ENCODE data around the gene SEMA5A.

Gene SEMA5A

DNA sequence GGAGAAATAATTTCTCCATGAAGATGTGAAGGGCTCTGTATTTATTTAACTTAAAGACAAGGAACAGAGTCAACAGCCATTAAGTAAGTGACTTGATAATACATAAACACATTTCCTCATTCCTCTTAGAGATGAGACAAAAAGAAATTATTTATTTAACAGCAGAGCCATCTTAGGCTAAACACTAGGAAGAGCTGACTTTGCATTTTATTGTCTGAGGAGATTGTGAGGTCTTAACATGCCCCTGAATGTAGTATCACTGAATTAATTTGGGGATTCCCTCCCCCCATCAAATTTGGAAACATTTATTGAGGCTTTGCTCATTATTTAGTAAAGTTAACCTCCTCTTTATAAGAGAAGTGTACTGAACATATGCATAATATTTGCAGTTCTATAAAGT lies 49.0 kb upstream of the SEMA5A start:
- no peaks in the 10 kb centered on the region for H3K9me3 ChIP-seq (ENCODE audit: control insufficient read depth, insufficient read depth, low read depth, low read length)
- POLR2A ChIA-PET: no interaction called here
- no peaks in the 10 kb centered on the region for H3K36me3 ChIP-seq (ENCODE audit: control insufficient read depth in 2 of 2, insufficient read depth in 1 of 2, low read length in 2 of 2)
- CTCF ChIA-PET: no interaction called here
- H3K4me3 ChIP-seq (ENCODE audit: low read depth, low read length): no peak overlapping the region
- no peak overlapping the region for H3K27ac ChIP-seq (ENCODE audit: extremely low read depth, low read depth, low read length)
- no peaks in the 10 kb centered on the region for H3K4me1 ChIP-seq (ENCODE audit: control insufficient read depth, insufficient read depth, low read length)
- TF ChIP-seq ZNF658 (tag by site-specific recombination; IDR thresholded peaks at IDR 0.05): no peak
- TF ChIP-seq GLI4 (tag by site-specific recombination; IDR thresholded peaks at IDR 0.05): no peak
- TF ChIP-seq ZSCAN16 (tag by site-specific recombination; IDR thresholded peaks at IDR 0.05): no peak
- TF ChIP-seq, protein P1, sequence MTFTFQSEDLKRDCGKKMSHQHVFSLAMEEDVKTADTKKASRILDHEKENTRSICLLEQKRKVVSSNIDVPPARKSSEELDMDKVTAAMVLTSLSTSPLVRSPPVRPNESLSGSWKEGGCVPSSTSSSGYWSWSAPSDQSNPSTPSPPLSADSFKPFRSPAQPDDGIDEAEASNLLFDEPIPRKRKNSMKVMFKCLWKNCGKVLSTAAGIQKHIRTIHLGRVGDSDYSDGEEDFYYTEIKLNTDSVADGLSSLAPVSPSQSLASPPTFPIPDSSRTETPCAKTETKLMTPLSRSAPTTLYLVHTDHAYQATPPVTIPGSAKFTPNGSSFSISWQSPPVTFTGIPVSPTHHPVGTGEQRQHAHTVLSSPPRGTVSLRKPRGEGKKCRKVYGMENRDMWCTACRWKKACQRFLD (tag by site-specific recombination; IDR thresholded peaks at IDR 0.05): no peak
- no peak for TF ChIP-seq REPIN1 (tag by site-specific recombination; IDR thresholded peaks at IDR 0.05; ENCODE audit: low read depth)
- TF ChIP-seq ZNF266 (tag by site-specific recombination; IDR thresholded peaks at IDR 0.05; ENCODE audit: low read depth): no peak
- TF ChIP-seq KLF1 (tag by site-specific recombination; IDR thresholded peaks at IDR 0.05): no peak
- TF ChIP-seq ZNF221 (tag by site-specific recombination; IDR thresholded peaks at IDR 0.05; ENCODE audit: borderline replicate concordance): no peak
- no peak for TF ChIP-seq ZBTB1 (tag by site-specific recombination; IDR thresholded peaks at IDR 0.05)
- no peak for TF ChIP-seq ZNF114 (tag by site-specific recombination; IDR thresholded peaks at IDR 0.05)
- TF ChIP-seq ZNF776 (tag by site-specific recombination; IDR thresholded peaks at IDR 0.05; ENCODE audit: borderline replicate concordance): no peak
- TF ChIP-seq, protein P2, sequence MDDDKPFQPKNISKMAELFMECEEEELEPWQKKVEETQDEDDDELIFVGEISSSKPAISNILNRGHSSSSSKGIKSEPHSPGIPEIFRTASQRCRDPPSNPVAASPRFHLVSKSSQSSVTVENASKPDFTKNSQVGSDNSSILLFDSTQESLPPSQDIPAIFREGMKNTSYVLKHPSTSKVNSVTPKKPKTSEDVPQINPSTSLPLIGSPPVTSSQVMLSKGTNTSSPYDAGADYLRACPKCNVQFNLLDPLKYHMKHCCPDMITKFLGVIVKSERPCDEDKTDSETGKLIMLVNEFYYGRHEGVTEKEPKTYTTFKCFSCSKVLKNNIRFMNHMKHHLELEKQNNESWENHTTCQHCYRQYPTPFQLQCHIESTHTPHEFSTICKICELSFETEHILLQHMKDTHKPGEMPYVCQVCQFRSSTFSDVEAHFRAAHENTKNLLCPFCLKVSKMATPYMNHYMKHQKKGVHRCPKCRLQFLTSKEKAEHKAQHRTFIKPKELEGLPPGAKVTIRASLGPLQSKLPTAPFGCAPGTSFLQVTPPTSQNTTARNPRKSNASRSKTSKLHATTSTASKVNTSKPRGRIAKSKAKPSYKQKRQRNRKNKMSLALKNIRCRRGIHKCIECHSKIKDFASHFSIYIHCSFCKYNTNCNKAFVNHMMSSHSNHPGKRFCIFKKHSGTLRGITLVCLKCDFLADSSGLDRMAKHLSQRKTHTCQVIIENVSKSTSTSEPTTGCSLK (tag by site-specific recombination; IDR thresholded peaks at IDR 0.05): no peak

DNA sequence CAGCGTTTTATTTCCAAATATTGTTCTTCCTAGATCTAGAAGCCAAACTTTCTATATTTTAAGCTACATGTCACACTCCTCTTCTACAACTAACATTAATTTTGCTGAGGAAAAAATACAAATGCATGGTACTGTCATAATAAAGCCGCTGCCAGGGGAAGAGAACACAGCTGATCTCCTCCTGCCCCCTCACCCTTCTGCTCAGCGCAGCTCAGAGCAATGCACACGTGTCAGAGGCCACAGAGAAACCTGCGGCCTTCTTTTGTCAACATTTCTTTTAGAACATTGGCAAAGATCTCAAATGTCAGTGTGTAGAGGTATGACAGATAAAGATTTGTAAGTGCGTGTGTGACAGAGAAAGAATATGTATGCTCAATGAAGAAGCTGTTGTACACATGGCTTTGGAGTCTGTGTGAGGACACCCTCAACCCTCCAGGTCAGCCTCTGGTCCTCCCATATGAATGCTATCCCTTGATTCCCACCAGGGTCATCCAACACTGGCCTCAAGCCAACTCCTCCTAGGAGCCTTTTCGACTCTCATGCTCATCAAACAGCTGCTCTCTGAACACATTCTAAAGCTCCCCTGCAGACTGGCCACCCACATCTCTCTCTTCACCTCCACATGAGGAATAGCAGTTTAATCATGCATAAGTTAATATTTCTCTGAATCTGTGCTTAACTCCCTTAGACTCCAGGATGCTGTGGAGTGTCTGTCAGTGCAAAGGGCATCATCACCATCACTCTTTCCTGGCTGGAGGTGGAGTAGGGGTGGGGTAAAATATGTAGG lies 43.4 kb upstream of the SEMA5A start:
- Histone ChIP-seq H3K4me3 (ENCODE audit: low read depth, low read length) (no peak overlapping the region), H3K27ac (ENCODE audit: extremely low read depth, low read depth, low read length) (no peak overlapping the region), H3K36me3 (ENCODE audit: control insufficient read depth in 2 of 2, insufficient read depth in 1 of 2, low read length in 2 of 2) (no peaks in the 10 kb centered on the region), H3K9me3 (ENCODE audit: control insufficient read depth, insufficient read depth, low read depth, low read length) (no peaks in the 10 kb centered on the region), H3K4me1 (ENCODE audit: control insufficient read depth, insufficient read depth, low read length) (no peaks in the 10 kb centered on the region)
- TF ChIP-seq YY2 (tag by site-specific recombination; IDR thresholded peaks at IDR 0.05) (no peak), SP3 (tag by site-specific recombination; IDR thresholded peaks at IDR 0.05) (no peak), GLIS2 (tag by site-specific recombination; IDR thresholded peaks at IDR 0.05) (no peak), ZNF169 (tag by site-specific recombination; IDR thresholded peaks at IDR 0.05) (no peak), ZNF677 (tag by site-specific recombination; IDR thresholded peaks at IDR 0.05) (no peak), SALL2 (tag by site-specific recombination; IDR thresholded peaks at IDR 0.05; ENCODE audit: borderline replicate concordance) (no peak), KLF10 (tag by site-specific recombination; IDR thresholded peaks at IDR 0.05) (no peak), ZNF76 (tag by site-specific recombination; IDR thresholded peaks at IDR 0.05; ENCODE audit: borderline replicate concordance, low read depth) (no peak), ZSCAN23 (tag by site-specific recombination; IDR thresholded peaks at IDR 0.05) (no peak), ZNF23 (tag by site-specific recombination; IDR thresholded peaks at IDR 0.05; ENCODE audit: borderline replicate concordance) (no peak)
- TF ChIP-seq, protein P3, sequence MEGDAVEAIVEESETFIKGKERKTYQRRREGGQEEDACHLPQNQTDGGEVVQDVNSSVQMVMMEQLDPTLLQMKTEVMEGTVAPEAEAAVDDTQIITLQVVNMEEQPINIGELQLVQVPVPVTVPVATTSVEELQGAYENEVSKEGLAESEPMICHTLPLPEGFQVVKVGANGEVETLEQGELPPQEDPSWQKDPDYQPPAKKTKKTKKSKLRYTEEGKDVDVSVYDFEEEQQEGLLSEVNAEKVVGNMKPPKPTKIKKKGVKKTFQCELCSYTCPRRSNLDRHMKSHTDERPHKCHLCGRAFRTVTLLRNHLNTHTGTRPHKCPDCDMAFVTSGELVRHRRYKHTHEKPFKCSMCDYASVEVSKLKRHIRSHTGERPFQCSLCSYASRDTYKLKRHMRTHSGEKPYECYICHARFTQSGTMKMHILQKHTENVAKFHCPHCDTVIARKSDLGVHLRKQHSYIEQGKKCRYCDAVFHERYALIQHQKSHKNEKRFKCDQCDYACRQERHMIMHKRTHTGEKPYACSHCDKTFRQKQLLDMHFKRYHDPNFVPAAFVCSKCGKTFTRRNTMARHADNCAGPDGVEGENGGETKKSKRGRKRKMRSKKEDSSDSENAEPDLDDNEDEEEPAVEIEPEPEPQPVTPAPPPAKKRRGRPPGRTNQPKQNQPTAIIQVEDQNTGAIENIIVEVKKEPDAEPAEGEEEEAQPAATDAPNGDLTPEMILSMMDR (tag by site-specific recombination; IDR thresholded peaks at IDR 0.05): no peak
- TF ChIP-seq, protein P4, sequence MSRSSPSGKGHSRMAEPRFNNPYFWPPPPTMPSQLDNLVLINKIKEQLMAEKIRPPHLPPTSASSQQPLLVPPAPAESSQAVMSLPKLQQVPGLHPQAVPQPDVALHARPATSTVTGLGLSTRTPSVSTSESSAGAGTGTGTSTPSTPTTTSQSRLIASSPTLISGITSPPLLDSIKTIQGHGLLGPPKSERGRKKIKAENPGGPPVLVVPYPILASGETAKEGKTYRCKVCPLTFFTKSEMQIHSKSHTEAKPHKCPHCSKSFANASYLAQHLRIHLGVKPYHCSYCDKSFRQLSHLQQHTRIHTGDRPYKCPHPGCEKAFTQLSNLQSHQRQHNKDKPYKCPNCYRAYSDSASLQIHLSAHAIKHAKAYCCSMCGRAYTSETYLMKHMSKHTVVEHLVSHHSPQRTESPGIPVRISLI (tag by site-specific recombination; IDR thresholded peaks at IDR 0.05): no peak
- TF ChIP-seq, protein P5, sequence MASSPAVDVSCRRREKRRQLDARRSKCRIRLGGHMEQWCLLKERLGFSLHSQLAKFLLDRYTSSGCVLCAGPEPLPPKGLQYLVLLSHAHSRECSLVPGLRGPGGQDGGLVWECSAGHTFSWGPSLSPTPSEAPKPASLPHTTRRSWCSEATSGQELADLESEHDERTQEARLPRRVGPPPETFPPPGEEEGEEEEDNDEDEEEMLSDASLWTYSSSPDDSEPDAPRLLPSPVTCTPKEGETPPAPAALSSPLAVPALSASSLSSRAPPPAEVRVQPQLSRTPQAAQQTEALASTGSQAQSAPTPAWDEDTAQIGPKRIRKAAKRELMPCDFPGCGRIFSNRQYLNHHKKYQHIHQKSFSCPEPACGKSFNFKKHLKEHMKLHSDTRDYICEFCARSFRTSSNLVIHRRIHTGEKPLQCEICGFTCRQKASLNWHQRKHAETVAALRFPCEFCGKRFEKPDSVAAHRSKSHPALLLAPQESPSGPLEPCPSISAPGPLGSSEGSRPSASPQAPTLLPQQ (tag by site-specific recombination; IDR thresholded peaks at IDR 0.05): no peak
- TF ChIP-seq, protein P6, sequence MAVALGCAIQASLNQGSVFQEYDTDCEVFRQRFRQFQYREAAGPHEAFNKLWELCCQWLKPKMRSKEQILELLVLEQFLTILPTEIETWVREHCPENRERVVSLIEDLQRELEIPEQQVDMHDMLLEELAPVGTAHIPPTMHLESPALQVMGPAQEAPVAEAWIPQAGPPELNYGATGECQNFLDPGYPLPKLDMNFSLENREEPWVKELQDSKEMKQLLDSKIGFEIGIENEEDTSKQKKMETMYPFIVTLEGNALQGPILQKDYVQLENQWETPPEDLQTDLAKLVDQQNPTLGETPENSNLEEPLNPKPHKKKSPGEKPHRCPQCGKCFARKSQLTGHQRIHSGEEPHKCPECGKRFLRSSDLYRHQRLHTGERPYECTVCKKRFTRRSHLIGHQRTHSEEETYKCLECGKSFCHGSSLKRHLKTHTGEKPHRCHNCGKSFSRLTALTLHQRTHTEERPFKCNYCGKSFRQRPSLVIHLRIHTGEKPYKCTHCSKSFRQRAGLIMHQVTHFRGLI (tag by site-specific recombination; IDR thresholded peaks at IDR 0.05): no peak
- POLR2A ChIA-PET: no interaction called here
- CTCF ChIA-PET: interaction anchor here (0.5 to 0.9 kb wide), 5 partner anchors 20 to 612 kb away, joined by 3 to 4 read pairs (median 4); no protein-coding TSS in a partner anchor
